ENCODE data around the gene CTNND2.

DNA sequence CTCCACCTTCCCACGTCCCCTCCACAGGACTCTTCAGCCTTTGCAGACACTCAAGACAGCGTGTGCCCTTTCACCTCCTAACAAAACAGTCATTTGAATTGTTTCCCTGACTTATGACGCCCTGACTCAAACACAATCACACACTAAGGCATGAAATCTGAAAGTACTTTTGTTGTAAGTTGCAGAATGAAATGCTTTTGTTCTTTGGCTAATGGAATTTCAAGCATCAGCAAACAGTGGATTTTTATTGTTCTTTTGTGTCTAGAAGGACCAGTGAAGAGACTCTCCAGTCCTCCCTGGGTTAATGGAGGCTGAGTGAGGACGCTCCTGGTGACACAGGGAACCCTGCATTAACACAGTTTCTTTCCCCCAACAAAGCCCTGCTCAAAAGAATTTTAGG is 380.1 kb downstream of the CTNND2 start:
- TF ChIP-seq POLR2A (IDR thresholded peaks at IDR 0.05): no peak
- TF ChIP-seq, protein P1, sequence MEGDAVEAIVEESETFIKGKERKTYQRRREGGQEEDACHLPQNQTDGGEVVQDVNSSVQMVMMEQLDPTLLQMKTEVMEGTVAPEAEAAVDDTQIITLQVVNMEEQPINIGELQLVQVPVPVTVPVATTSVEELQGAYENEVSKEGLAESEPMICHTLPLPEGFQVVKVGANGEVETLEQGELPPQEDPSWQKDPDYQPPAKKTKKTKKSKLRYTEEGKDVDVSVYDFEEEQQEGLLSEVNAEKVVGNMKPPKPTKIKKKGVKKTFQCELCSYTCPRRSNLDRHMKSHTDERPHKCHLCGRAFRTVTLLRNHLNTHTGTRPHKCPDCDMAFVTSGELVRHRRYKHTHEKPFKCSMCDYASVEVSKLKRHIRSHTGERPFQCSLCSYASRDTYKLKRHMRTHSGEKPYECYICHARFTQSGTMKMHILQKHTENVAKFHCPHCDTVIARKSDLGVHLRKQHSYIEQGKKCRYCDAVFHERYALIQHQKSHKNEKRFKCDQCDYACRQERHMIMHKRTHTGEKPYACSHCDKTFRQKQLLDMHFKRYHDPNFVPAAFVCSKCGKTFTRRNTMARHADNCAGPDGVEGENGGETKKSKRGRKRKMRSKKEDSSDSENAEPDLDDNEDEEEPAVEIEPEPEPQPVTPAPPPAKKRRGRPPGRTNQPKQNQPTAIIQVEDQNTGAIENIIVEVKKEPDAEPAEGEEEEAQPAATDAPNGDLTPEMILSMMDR (IDR thresholded peaks at IDR 0.05 in 4 of 5, conservative IDR thresholded peaks at IDR 0.05 in 1 of 5): no peak
